Osteoblast (primary cell): Measurements from ENCODE around the gene RHBDL1. TPM values are rescaled to one million over a fixed set of nuclear protein-coding genes. Genes with fewer than 3 reads are reported as not detected.
A peak's percentile ranks its signal among the peaks of the same experiment; 100 is the strongest.

ENCODE experiments used
- DNase-seq: peaks from one replicate; pipeline ENCODE4 v3.0.0; 2011; ENCODE audit warnings: low spot score, mixed read lengths; ENCODE audit not compliant: insufficient read length; ENCODE audit errors: missing footprints
- H2AFZ ChIP-seq: 2 replicates; pipeline ENCODE4 v1.6.0; 2011; ENCODE audit warnings: mild to moderate bottlenecking, low read length
- H3K27ac ChIP-seq: 2 replicates; pipeline ENCODE4 v1.5.1; 2011; ENCODE audit warnings: mild to moderate bottlenecking, low read depth, low read length, moderate library complexity
- H3K27me3 ChIP-seq: 2 replicates; pipeline ENCODE4 v1.6.0; 2012; ENCODE audit warnings: mild to moderate bottlenecking, control low read depth, inconsistent platforms, low read length, moderate library complexity; ENCODE audit not compliant: insufficient read depth
- H3K36me3 ChIP-seq: 2 replicates; pipeline ENCODE4 v1.5.1; 2011; ENCODE audit warnings: mild to moderate bottlenecking, low read length, control low read depth, moderate library complexity; ENCODE audit not compliant: insufficient read depth
- H3K4me1 ChIP-seq: 2 replicates; pipeline ENCODE4 v1.5.1; 2011; ENCODE audit warnings: mild to moderate bottlenecking, low read length, control low read depth, moderate library complexity; ENCODE audit not compliant: insufficient read depth
- H3K4me2 ChIP-seq: 2 replicates; pipeline ENCODE4 v1.6.0; 2011; ENCODE audit warnings: mild to moderate bottlenecking, low read length; ENCODE audit not compliant: insufficient read depth
- H3K4me3 ChIP-seq: fragments of 200-600 bp; sonication (generic); 3 replicates; pipeline ENCODE4 v1.5.1; 2012; ENCODE audit warnings: mild to moderate bottlenecking, low read length, inconsistent platforms; ENCODE audit not compliant: insufficient read depth
- H3K79me2 ChIP-seq: 2 replicates; pipeline ENCODE4 v1.6.0; 2012; ENCODE audit warnings: mild to moderate bottlenecking, low read length, control low read depth, inconsistent platforms; ENCODE audit not compliant: insufficient read depth
- H3K9me3 ChIP-seq: 2 replicates; pipeline ENCODE4 v1.5.1; 2011; ENCODE audit warnings: low read depth, low read length, control low read depth
- H4K20me1 ChIP-seq: 2 replicates; pipeline ENCODE4 v1.6.0; 2012; ENCODE audit warnings: mild to moderate bottlenecking, low read length, control low read depth; ENCODE audit not compliant: insufficient read depth
- total RNA-seq: library from RNA; depleted of rRNA; stranded (reverse); fragments of >200 nt; gene quantifications from 2 replicates; pipeline ENCODE4 v1.2.3, GENCODE V29; 2012
- TF ChIP-seq, protein P1 (sequence below): IDR thresholded peaks from 2 replicates; pipeline ENCODE4 v1.5.1; 2011; ENCODE audit warnings: mild to moderate bottlenecking, low read depth, low read length, moderate library complexity; ENCODE audit errors: extremely low read depth

Gene RHBDL1
- total RNA-seq, 1 donor: 1.1 TPM

- peaks cover 23% of the 10 kb centered on the region for H3K36me3 ChIP-seq
- TF ChIP-seq, protein P1, sequence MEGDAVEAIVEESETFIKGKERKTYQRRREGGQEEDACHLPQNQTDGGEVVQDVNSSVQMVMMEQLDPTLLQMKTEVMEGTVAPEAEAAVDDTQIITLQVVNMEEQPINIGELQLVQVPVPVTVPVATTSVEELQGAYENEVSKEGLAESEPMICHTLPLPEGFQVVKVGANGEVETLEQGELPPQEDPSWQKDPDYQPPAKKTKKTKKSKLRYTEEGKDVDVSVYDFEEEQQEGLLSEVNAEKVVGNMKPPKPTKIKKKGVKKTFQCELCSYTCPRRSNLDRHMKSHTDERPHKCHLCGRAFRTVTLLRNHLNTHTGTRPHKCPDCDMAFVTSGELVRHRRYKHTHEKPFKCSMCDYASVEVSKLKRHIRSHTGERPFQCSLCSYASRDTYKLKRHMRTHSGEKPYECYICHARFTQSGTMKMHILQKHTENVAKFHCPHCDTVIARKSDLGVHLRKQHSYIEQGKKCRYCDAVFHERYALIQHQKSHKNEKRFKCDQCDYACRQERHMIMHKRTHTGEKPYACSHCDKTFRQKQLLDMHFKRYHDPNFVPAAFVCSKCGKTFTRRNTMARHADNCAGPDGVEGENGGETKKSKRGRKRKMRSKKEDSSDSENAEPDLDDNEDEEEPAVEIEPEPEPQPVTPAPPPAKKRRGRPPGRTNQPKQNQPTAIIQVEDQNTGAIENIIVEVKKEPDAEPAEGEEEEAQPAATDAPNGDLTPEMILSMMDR: no peak
- H3K79me2 ChIP-seq: peaks cover 40% of the 10 kb centered on the region
- no peaks in the 10 kb centered on the region for H3K9me3 ChIP-seq
- no peak for DNase-seq
- H3K27me3 ChIP-seq: no peaks in the 10 kb centered on the region
- H3K4me3 ChIP-seq: peak overlapping the region; percentile 76
- peak overlapping the region; percentile 86 for H3K4me2 ChIP-seq
- peaks cover 26% of the 10 kb centered on the region for H3K4me1 ChIP-seq
- H2AFZ ChIP-seq: no peak overlapping the region
- H3K27ac ChIP-seq: no peak overlapping the region
- H4K20me1 ChIP-seq: peaks cover 34% of the 10 kb centered on the region
Observed at GRCh38 chr16:683396-684070, 8.1 kb downstream of the RHBDL1 start.

GRCh38 chr16:684071-684794 is 8.8 kb downstream of the RHBDL1 start, which contains the start of gene JMJD8:
Gene JMJD8 (minus strand): TSS chr16:684334. CDS start chr16:684319, 15 bp downstream.
- peak within 1 kb of the TSS; percentile 86 for H3K4me2 ChIP-seq
- H3K4me1 ChIP-seq: peaks cover 26% of the 10 kb centered on the region
- H4K20me1 ChIP-seq: peaks cover 29% of the 10 kb centered on the region
- H3K36me3 ChIP-seq: peaks cover 23% of the 10 kb centered on the region
- H2AFZ ChIP-seq: peak within 1 kb of the TSS; percentile 56
- peak within 1 kb of the TSS; percentile 65 for H3K27ac ChIP-seq
- TF ChIP-seq, protein P1: no peak
- H3K9me3 ChIP-seq: no peaks in the 10 kb centered on the region
- no peaks in the 10 kb centered on the region for H3K27me3 ChIP-seq
- H3K79me2 ChIP-seq: peaks cover 47% of the 10 kb centered on the region
- DNase-seq: peak; percentile 100
- H3K4me3 ChIP-seq: peak within 1 kb of the TSS; percentile 76

DNA sequence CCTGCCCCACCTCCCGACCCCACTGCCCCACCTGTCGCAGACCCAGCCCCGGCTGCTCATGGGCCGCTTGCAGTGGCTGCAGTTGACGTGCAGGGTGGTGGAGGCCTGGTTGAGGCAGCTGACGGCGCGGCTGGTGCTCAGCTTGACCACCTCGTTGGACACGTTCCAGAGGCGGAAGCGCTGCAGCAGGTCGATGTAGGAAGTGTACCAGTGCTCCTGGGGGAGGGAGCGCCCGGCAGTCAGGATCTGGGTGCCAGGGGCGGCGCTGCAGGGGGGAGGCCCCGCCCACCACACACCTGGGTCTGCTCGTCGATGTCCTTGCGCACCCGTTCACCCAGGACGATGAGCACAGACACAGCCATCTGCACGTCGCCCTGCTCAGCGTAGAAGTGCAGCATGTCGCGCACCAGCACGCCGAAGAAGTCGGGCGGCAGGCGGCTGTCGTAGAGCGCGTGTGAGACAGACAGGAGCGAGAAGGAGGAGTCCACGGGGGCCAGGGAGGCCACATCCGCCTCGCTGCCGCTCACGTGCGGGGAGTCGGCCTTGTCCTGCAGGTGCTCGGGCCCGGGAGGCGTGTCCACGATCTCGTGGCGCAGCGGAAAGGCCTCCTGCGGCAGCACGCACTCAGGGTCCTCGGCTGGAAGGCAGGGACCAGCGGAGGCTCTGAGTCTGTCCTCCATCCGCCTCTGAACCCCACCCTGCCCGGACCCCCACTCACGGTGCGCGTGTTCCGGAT is 9.7 kb downstream of the RHBDL1 start:
- Histone ChIP-seq H2AFZ (no peak overlapping the region), H3K36me3 (peaks cover 23% of the 10 kb centered on the region), H3K9me3 (no peaks in the 10 kb centered on the region), H3K4me1 (peaks cover 30% of the 10 kb centered on the region), H3K4me3 (no peak overlapping the region), H3K27me3 (no peaks in the 10 kb centered on the region), H3K79me2 (peaks cover 55% of the 10 kb centered on the region), H3K27ac (no peak overlapping the region), H4K20me1 (peaks cover 29% of the 10 kb centered on the region), H3K4me2 (peak overlapping the region; percentile 86)
- DNase-seq: no peak
- TF ChIP-seq, protein P1: no peak
